BE2C (cell line): ENCODE measurements around the gene SIX1.

Experiments used
- DNase-seq: peaks from one replicate; pipeline ENCODE4 v3.0.0-alpha.2; 2020
- H3K27me3 ChIP-seq: fragments of 250-450 bp; sonication (Bioruptor Pico); 2 replicates; pipeline ENCODE4 v1.5.1; 2020; ENCODE audit warnings: mild to moderate bottlenecking
- H3K36me3 ChIP-seq: fragments of 250-450 bp; sonication (Bioruptor Pico); 2 replicates; pipeline ENCODE4 v1.5.1; 2020; ENCODE audit warnings: mild to moderate bottlenecking
- H3K4me1 ChIP-seq: fragments of 250-450 bp; sonication (Bioruptor Pico); 2 replicates; pipeline ENCODE4 v1.5.1; 2020
- H3K4me3 ChIP-seq: 2 replicates; pipeline ENCODE4 v1.5.1; 2011; ENCODE audit warnings: low read depth, low read length
- H3K9me3 ChIP-seq: fragments of 250-450 bp; sonication (Bioruptor Pico); 2 replicates; pipeline ENCODE4 v1.5.1; 2020
- TF ChIP-seq, protein P1 (sequence below): IDR thresholded peaks from 2 replicates; pipeline ENCODE4 v1.5.1; 2012; ENCODE audit warnings: mild to moderate bottlenecking, low read depth, low read length

The SIX1 gene

DNA sequence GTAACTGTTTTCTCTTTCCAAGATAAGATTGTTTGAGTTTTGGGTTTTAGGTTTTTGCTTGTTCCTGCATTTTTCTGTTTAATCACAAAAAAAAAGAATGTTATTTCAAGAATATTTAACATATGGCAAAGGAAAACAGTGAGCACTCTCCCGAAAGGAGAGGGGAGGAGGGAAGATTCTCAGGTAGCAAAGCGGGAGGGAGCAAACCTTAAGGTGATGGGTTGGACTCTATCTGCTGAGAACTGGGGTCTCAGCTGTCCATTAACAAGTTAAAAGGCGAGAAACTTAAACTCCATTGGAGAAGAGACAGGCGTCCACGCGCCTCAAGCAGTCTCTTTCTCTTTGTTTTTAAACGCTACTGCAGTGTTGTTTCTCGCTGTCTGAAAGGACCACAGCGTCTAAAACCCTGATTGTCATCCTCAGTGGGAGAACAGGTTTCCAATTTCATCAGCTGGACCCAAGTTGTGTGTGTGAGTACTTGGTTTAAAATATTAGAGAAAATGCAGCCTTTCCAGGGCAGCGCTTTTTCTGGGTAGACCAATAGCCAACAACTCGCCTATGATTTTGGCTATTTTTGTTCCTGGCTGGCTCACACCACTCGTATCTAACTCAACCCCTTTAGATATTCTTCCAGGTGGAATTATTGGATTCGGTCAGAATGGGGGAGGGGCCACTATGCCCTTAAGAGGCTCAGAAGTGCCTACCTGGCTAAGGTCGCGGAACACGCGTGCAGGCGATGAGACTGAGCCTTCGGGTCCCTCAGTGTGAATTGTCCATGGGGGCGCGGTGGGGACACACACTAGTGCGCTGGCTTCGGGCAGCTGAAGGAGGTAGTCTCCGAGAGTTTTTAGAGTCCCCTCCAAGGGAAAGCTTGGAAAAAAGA is 8.2 kb downstream of the SIX1 start:
- H3K4me1 ChIP-seq: no peaks in the 10 kb centered on the region
- peaks cover 100% of the 10 kb centered on the region for H3K27me3 ChIP-seq
- H3K9me3 ChIP-seq: no peaks in the 10 kb centered on the region; the same call in 1 of the 2 replicates
- H3K4me3 ChIP-seq: no peak overlapping the region
- TF ChIP-seq, protein P1, sequence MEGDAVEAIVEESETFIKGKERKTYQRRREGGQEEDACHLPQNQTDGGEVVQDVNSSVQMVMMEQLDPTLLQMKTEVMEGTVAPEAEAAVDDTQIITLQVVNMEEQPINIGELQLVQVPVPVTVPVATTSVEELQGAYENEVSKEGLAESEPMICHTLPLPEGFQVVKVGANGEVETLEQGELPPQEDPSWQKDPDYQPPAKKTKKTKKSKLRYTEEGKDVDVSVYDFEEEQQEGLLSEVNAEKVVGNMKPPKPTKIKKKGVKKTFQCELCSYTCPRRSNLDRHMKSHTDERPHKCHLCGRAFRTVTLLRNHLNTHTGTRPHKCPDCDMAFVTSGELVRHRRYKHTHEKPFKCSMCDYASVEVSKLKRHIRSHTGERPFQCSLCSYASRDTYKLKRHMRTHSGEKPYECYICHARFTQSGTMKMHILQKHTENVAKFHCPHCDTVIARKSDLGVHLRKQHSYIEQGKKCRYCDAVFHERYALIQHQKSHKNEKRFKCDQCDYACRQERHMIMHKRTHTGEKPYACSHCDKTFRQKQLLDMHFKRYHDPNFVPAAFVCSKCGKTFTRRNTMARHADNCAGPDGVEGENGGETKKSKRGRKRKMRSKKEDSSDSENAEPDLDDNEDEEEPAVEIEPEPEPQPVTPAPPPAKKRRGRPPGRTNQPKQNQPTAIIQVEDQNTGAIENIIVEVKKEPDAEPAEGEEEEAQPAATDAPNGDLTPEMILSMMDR: no peak
- no peak for DNase-seq
- H3K36me3 ChIP-seq: no peaks in the 10 kb centered on the region

DNA sequence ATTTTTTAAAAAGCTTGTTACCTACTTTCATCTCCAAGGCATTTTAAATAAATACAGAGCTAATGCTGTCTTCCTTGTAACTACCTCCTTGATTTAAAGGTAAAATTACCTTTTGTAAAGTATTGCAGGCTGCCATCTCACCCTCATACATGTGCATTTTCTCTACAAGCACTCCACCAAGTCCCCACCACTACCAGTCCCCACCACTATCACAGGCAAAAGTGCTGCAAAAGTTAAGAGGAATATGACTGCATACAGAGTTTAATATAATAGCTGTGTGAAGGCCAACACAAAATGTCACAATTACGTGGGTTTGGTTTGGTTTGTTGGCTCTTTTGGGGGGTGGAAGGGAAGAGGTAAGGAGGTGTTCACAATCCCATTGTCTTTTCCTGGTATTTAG is 9.6 kb downstream of the SIX1 start:
- Histone ChIP-seq H3K4me1 (no peaks in the 10 kb centered on the region), H3K9me3 (no peaks in the 10 kb centered on the region; the same call in 1 of the 2 replicates), H3K4me3 (no peak overlapping the region), H3K36me3 (no peaks in the 10 kb centered on the region), H3K27me3 (peaks cover 95% of the 10 kb centered on the region)
- DNase-seq: no peak
- TF ChIP-seq, protein P1: no peak

GRCh38 chr14:60637479-60638315 is 11.6 kb downstream of the SIX1 start:
- DNase-seq: no peak
- H3K27me3 ChIP-seq: peaks cover 94% of the 10 kb centered on the region
- no peaks in the 10 kb centered on the region for H3K4me1 ChIP-seq
- H3K9me3 ChIP-seq: no peaks in the 10 kb centered on the region; the same call in 1 of the 2 replicates
- TF ChIP-seq, protein P1: no peak; the same call in 1 of the 2 replicates
- H3K36me3 ChIP-seq: no peaks in the 10 kb centered on the region
- peak overlapping the region; percentile 43 for H3K4me3 ChIP-seq

DNA sequence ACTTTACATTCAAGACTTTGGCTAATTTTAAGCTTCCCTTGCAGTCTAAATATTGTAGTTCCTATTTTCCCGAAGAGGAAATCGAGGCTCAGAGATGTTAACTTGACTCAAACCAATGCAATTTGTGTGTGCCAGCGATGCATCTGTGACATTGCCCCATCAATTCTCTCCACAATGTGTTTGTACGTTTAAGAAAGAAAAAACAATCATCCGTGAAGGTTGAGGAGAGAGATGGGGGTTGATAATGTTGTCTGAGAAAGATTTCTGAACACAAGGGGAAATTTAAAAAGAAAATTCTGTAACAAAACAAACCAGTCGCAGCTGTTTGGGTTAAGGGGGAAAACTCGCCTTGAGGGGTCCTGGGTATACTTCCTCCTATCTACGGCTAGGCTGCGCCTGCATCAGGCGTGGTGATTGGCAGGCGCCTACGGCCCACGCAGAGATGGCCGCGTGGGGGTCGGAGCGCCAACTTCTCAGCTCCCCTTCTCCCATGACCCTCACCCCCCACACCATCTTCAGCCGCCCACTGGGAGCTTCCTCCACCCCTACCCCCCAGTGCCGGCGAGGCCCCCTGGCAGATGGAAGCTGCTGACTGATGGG is 12.3 kb downstream of the SIX1 start:
- H3K4me3 ChIP-seq: peak overlapping the region; percentile 43
- no peak for DNase-seq
- no peaks in the 10 kb centered on the region for H3K9me3 ChIP-seq
- TF ChIP-seq, protein P1: no peak
- H3K36me3 ChIP-seq: no peaks in the 10 kb centered on the region
- no peaks in the 10 kb centered on the region for H3K4me1 ChIP-seq
- H3K27me3 ChIP-seq: peaks cover 89% of the 10 kb centered on the region

DNA sequence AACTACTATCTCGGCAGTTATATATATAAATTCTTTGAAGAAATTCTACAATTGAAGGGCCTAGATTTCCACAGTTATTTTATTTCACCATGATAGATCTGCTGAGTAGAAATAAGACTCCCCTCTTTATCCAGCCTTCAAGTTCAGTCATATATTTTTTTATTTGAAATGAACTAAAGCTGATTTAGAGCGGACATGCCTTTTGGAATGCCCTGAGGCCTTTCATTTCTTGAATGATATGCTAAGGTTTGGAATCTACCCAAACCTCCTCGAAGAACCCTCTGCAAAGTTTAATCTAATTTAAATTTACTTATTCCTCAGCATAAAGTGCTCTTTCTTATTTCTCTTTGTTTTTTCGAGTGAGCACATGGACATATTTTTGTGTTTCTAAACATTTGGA is 15.1 kb downstream of the SIX1 start:
- Histone ChIP-seq H3K27me3 (peaks cover 65% of the 10 kb centered on the region), H3K9me3 (no peaks in the 10 kb centered on the region), H3K36me3 (no peaks in the 10 kb centered on the region), H3K4me3 (no peak overlapping the region), H3K4me1 (no peaks in the 10 kb centered on the region)
- DNase-seq: no peak
- TF ChIP-seq, protein P1: no peak
